ENCODE data around the gene KMT2E.

KMT2E gene

DNA sequence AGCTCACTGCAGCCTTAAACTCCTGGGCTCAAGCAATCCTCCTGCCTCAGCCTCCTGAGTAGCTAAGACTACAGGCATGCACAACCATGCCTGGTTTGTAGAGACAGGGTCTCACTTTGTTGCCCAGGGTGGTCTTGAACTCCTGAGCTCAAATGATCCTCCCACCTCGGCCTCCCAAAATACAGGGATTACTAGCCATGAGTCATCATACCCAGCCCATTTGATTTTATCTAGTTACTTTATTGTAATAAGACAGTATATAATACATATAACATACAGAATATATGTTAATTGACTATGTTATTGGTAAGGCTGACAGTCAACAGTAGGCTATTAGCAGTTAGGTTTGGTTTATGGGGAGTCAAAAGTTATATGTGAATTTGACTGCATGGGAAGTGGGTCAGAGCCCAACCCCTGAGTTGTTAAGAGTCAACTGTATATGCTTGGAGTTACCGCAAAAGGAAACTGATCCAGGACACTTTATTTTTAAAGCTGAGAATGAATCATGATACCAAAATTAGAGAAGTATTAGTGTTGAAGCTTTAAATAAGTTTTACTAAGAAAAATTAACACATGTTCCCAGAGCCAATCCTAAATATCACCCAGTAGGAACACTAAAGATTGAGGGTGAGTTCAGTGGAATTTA lies 20.7 kb upstream of the KMT2E start:
- no peak overlapping the region for H4K91ac ChIP-seq (ENCODE audit: low read depth, low read length)
- H3K79me1 ChIP-seq (ENCODE audit: low read length) = no peaks in the 10 kb centered on the region
- no peak overlapping the region for H3K4me3 ChIP-seq (ENCODE audit: low read depth, low read length)
- H3K4ac ChIP-seq (ENCODE audit: low read depth, low read length) = peak overlapping the region; percentile 89
- H3K18ac ChIP-seq (ENCODE audit: low read length) = no peak overlapping the region
- no peaks in the 10 kb centered on the region for H3K4me1 ChIP-seq (ENCODE audit: control insufficient read depth in 1 of 2, insufficient read depth in 2 of 2, low read length in 2 of 2)
- peaks cover 9% of the 10 kb centered on the region in 2 experiments for H3K36me3 ChIP-seq (ENCODE audit: control insufficient read depth in 1 of 2, insufficient read depth in 2 of 2, low read length in 2 of 2)
- no peak overlapping the region for H2AK5ac ChIP-seq (ENCODE audit: low read length)
- H4K8ac ChIP-seq (ENCODE audit: low read depth, low read length) = no peak overlapping the region
- no peak overlapping the region for H2BK120ac ChIP-seq (ENCODE audit: insufficient read depth, low read length, poor library complexity)
- H2AFZ ChIP-seq (ENCODE audit: insufficient read depth, low read length, poor library complexity) = no peak overlapping the region
- no CpG with 5 or more reads among the region's 2 CpGs for WGBS (ENCODE audit: extremely low coverage, insufficient coverage, insufficient read length)
- H2BK5ac ChIP-seq (ENCODE audit: low read depth, low read length, poor library complexity) = no peak overlapping the region
- H3K27ac ChIP-seq (ENCODE audit: low read depth, low read length) = no peak overlapping the region
- H3K79me2 ChIP-seq (ENCODE audit: control insufficient read depth, insufficient read depth, low read length, poor library complexity) = peaks cover 15% of the 10 kb centered on the region
- no peak overlapping the region for H2BK12ac ChIP-seq (ENCODE audit: low read length)
- H3K14ac ChIP-seq (ENCODE audit: low read length) = no peak overlapping the region
- H4K12ac ChIP-seq (ENCODE audit: low read depth, low read length) = no peak overlapping the region
- no peaks in the 10 kb centered on the region for H3K27me3 ChIP-seq (ENCODE audit: insufficient read depth, low read length)
- no peak overlapping the region for H3K4me2 ChIP-seq (ENCODE audit: low read length)
- no peaks in the 10 kb centered on the region for H3K9me3 ChIP-seq (ENCODE audit: insufficient read depth, low read depth, low read length)
- no peak for DNase-seq
- H3K23ac ChIP-seq (ENCODE audit: low read length) = no peak overlapping the region
- H3K9ac ChIP-seq (ENCODE audit: low read length) = no peak overlapping the region

DNA sequence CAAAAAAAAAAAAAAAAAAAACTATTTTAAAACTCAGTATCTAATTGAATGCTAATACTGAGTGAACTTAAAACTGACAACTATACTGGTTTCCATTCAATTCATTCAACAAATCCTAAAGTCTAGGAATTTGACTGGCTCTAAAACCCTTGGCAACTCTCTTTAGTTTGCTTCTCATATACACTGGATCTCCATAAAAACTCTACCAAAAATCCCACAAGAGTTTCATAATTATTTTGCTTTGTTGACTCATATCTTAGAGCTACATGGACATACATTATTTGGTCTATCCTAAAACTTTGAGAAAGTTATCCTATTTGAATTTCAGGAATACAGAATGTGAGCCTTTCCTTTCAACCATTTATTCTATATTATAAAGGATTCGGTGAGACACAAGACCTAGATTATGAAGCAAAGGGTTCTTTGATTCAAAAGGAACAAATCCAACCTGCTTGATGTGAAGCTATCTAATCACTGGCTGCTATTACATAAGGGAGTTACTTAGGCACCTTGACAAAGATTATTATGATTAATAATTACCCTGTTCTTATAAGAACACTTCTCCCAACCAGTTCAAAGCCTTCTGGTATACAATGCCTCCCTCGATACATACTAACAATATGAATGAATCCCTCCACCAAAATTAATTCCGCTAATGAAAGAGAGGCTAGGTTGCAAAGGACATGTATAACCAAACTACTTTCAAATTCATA lies 15.8 kb upstream of the KMT2E start:
- H3K4me1 ChIP-seq (ENCODE audit: control insufficient read depth in 1 of 2, insufficient read depth in 2 of 2, low read length in 2 of 2) = peaks cover 6 to 7% of the 10 kb centered on the region in 2 experiments
- H3K14ac ChIP-seq (ENCODE audit: low read length) = no peak overlapping the region
- no peak overlapping the region for H2BK120ac ChIP-seq (ENCODE audit: insufficient read depth, low read length, poor library complexity)
- no peak overlapping the region for H3K4me3 ChIP-seq (ENCODE audit: low read depth, low read length)
- H3K9me3 ChIP-seq (ENCODE audit: insufficient read depth, low read depth, low read length) = no peaks in the 10 kb centered on the region
- H2BK5ac ChIP-seq (ENCODE audit: low read depth, low read length, poor library complexity) = no peak overlapping the region
- H3K4me2 ChIP-seq (ENCODE audit: low read length) = no peak overlapping the region
- no peak overlapping the region for H2AFZ ChIP-seq (ENCODE audit: insufficient read depth, low read length, poor library complexity)
- WGBS (ENCODE audit: extremely low coverage, insufficient coverage, insufficient read length) = no CpG with 5 or more reads among the region's 3 CpGs
- no peak overlapping the region for H4K91ac ChIP-seq (ENCODE audit: low read depth, low read length)
- no peak overlapping the region for H3K27ac ChIP-seq (ENCODE audit: low read depth, low read length)
- no peaks in the 10 kb centered on the region for H3K27me3 ChIP-seq (ENCODE audit: insufficient read depth, low read length)
- H2AK5ac ChIP-seq (ENCODE audit: low read length) = no peak overlapping the region
- no peak overlapping the region for H4K8ac ChIP-seq (ENCODE audit: low read depth, low read length)
- no peaks in the 10 kb centered on the region for H3K79me1 ChIP-seq (ENCODE audit: low read length)
- H3K23ac ChIP-seq (ENCODE audit: low read length) = no peak overlapping the region
- H3K18ac ChIP-seq (ENCODE audit: low read length) = no peak overlapping the region
- H3K36me3 ChIP-seq (ENCODE audit: control insufficient read depth in 1 of 2, insufficient read depth in 2 of 2, low read length in 2 of 2) = peaks cover 6 to 8% of the 10 kb centered on the region in 2 experiments
- no peak overlapping the region for H3K9ac ChIP-seq (ENCODE audit: low read length)
- H4K12ac ChIP-seq (ENCODE audit: low read depth, low read length) = no peak overlapping the region
- peaks cover 21% of the 10 kb centered on the region for H3K79me2 ChIP-seq (ENCODE audit: control insufficient read depth, insufficient read depth, low read length, poor library complexity)
- H2BK12ac ChIP-seq (ENCODE audit: low read length) = no peak overlapping the region
- peak overlapping the region; percentile 21 for H3K4ac ChIP-seq (ENCODE audit: low read depth, low read length)
- DNase-seq = no peak

DNA sequence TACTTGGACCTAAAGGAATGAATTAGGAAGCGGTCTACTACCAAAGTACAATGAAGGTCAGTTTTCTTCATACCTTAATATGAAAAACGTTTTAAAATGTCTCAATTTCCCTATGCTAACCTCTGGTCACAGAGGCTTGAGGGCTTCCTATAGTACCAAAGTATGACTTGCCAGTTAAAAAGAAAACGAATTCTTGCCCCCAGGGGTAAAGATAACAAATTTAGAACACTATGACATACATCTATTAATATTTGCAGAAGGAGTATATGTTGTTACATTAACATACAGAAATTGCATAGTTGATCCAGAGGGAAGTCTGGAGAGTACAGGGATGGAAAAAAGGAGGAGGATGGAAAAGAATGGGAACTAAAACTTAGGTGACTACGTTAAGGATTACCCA lies 13.8 kb upstream of the KMT2E start:
- WGBS (ENCODE audit: extremely low coverage, insufficient coverage, insufficient read length) = no CpG with 5 or more reads among the region's 4 CpGs
- peak in 1 of 2 donors; percentile 93 for DNase-seq
- H2BK5ac ChIP-seq (ENCODE audit: low read depth, low read length, poor library complexity) = no peak overlapping the region
- H3K27ac ChIP-seq (ENCODE audit: low read depth, low read length) = no peak overlapping the region
- H4K8ac ChIP-seq (ENCODE audit: low read depth, low read length) = no peak overlapping the region
- no peak overlapping the region for H3K23ac ChIP-seq (ENCODE audit: low read length)
- peaks cover 26% of the 10 kb centered on the region for H3K79me2 ChIP-seq (ENCODE audit: control insufficient read depth, insufficient read depth, low read length, poor library complexity)
- H4K12ac ChIP-seq (ENCODE audit: low read depth, low read length) = no peak overlapping the region
- H4K91ac ChIP-seq (ENCODE audit: low read depth, low read length) = no peak overlapping the region
- H3K27me3 ChIP-seq (ENCODE audit: insufficient read depth, low read length) = no peaks in the 10 kb centered on the region
- H3K4me1 ChIP-seq (ENCODE audit: control insufficient read depth in 1 of 2, insufficient read depth in 2 of 2, low read length in 2 of 2) = peaks cover 8% of the 10 kb centered on the region in 2 experiments
- no peak overlapping the region for H3K14ac ChIP-seq (ENCODE audit: low read length)
- H3K9me3 ChIP-seq (ENCODE audit: insufficient read depth, low read depth, low read length) = no peaks in the 10 kb centered on the region
- H3K36me3 ChIP-seq (ENCODE audit: control insufficient read depth in 1 of 2, insufficient read depth in 2 of 2, low read length in 2 of 2) = peaks cover 5 to 12% of the 10 kb centered on the region in 2 experiments
- H2AFZ ChIP-seq (ENCODE audit: insufficient read depth, low read length, poor library complexity) = no peak overlapping the region
- H3K4ac ChIP-seq (ENCODE audit: low read depth, low read length) = no peak overlapping the region
- H3K18ac ChIP-seq (ENCODE audit: low read length) = no peak overlapping the region
- no peaks in the 10 kb centered on the region for H3K79me1 ChIP-seq (ENCODE audit: low read length)
- H3K9ac ChIP-seq (ENCODE audit: low read length) = no peak overlapping the region
- no peak overlapping the region for H2BK120ac ChIP-seq (ENCODE audit: insufficient read depth, low read length, poor library complexity)
- H3K4me3 ChIP-seq (ENCODE audit: low read depth, low read length) = no peak overlapping the region
- H2AK5ac ChIP-seq (ENCODE audit: low read length) = no peak overlapping the region
- no peak overlapping the region for H2BK12ac ChIP-seq (ENCODE audit: low read length)
- no peak overlapping the region for H3K4me2 ChIP-seq (ENCODE audit: low read length)

DNA sequence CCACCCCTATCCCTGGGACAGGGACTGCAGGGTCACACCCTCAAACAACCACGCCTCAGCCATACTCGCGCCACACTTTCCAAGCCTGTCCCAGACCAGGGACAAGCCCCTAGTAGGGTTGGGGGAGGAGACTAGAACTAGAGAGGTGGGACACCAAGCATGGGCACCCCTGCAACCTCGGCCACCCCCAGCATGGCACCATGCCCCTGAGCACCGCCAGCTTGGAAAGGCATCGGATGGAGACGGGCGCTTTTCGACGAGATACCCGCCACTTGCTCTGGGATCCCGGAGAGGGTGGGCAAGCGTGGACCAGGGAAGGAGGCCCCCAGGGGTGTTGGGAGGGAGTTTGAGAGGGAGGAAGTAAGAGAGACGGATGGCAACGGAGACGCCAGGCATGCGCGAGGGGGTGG lies 13.1 kb upstream of the KMT2E start:
- Histone ChIP-seq H3K23ac (ENCODE audit: low read length) (no peak overlapping the region), H3K4me2 (ENCODE audit: low read length) (no peak overlapping the region), H2BK120ac (ENCODE audit: insufficient read depth, low read length, poor library complexity) (no peak overlapping the region), H2AFZ (ENCODE audit: insufficient read depth, low read length, poor library complexity) (no peak overlapping the region), H3K79me1 (ENCODE audit: low read length) (no peaks in the 10 kb centered on the region), H3K9ac (ENCODE audit: low read length) (no peak overlapping the region), H3K4me1 (ENCODE audit: control insufficient read depth in 1 of 2, insufficient read depth in 2 of 2, low read length in 2 of 2) (peaks cover 8 to 10% of the 10 kb centered on the region in 2 experiments), H3K36me3 (ENCODE audit: control insufficient read depth in 1 of 2, insufficient read depth in 2 of 2, low read length in 2 of 2) (peaks cover 4 to 12% of the 10 kb centered on the region in 2 experiments), H2BK5ac (ENCODE audit: low read depth, low read length, poor library complexity) (no peak overlapping the region), H3K79me2 (ENCODE audit: control insufficient read depth, insufficient read depth, low read length, poor library complexity) (peaks cover 30% of the 10 kb centered on the region), H4K12ac (ENCODE audit: low read depth, low read length) (no peak overlapping the region), H3K18ac (ENCODE audit: low read length) (no peak overlapping the region), H3K27me3 (ENCODE audit: insufficient read depth, low read length) (no peaks in the 10 kb centered on the region), H3K4ac (ENCODE audit: low read depth, low read length) (peak overlapping the region; percentile 84), H2BK12ac (ENCODE audit: low read length) (no peak overlapping the region), H3K9me3 (ENCODE audit: insufficient read depth, low read depth, low read length) (no peaks in the 10 kb centered on the region), H4K91ac (ENCODE audit: low read depth, low read length) (no peak overlapping the region), H3K27ac (ENCODE audit: low read depth, low read length) (no peak overlapping the region), H3K14ac (ENCODE audit: low read length) (no peak overlapping the region), H2AK5ac (ENCODE audit: low read length) (no peak overlapping the region), H4K8ac (ENCODE audit: low read depth, low read length) (no peak overlapping the region), H3K4me3 (ENCODE audit: low read depth, low read length) (peak overlapping the region; percentile 4)
- WGBS (ENCODE audit: extremely low coverage, insufficient coverage, insufficient read length) = no CpG with 5 or more reads among the region's 18 CpGs
- DNase-seq = no peak

All from trophoblast cell (in vitro differentiated cells and primary cell).